PC-3 (cell line): ENCODE data around the gene CACNG1. TPM values are rescaled to one million over a fixed set of nuclear protein-coding genes. Genes with fewer than 3 reads are reported as not detected.

Source experiments
- ATAC-seq: fragments of 200-7000 bp; cut with Tn5 transposase; 2 replicates; pipeline ENCODE4 v1.9.1; 2020; ENCODE audit warnings: mild to moderate bottlenecking, moderate library complexity
- BruUV-seq: library from RNA; stranded (reverse); fragments of 400-500 nt; replicated peaks from 2 replicates; lab custom pipeline; 2021; lab: Mats Ljungman, UMichigan
- CTCF ChIA-PET: fragments of 300-600 bp; sonication (Branson Sonifier 250); formaldehyde crosslinking; loops from one replicate; lab custom pipeline; 2022; ENCODE audit warnings: antibody characterized with exemption; lab: Charles Lee
- POLR2A ChIA-PET: fragments of 300-600 bp; sonication (Branson Sonifier 250); formaldehyde crosslinking; loops from one replicate; lab custom pipeline; 2022; ENCODE audit warnings: antibody characterized with exemption; ENCODE audit not compliant: unreplicated experiment; lab: Charles Lee
- DNase-seq: peaks from one replicate; pipeline ENCODE4 v3.0.0-alpha.2; 2015
- H2AFZ ChIP-seq: fragments of 300-600 bp; sonication (generic); 2 replicates; pipeline ENCODE4 v1.6.0; 2016; ENCODE audit warnings: antibody characterized with exemption, low read length
- H3F3A ChIP-seq: fragments of 300-600 bp; sonication (generic); one replicate; pipeline ENCODE4 v1.6.0; 2017; ENCODE audit warnings: antibody characterized with exemption, low read length, control low read depth, mild to moderate bottlenecking; ENCODE audit not compliant: unreplicated experiment
- H3K27ac ChIP-seq: fragments of 300-600 bp; sonication (generic); 2 replicates; pipeline ENCODE4 v1.5.1; 2016; ENCODE audit warnings: mild to moderate bottlenecking, low read length
- H3K27me3 ChIP-seq: fragments of 300-600 bp; sonication (generic); 2 replicates; pipeline ENCODE4 v1.6.1; 2016; ENCODE audit warnings: low read length, mixed read lengths
- H3K36me3 ChIP-seq: fragments of 300-600 bp; sonication (generic); 2 replicates; pipeline ENCODE4 v1.6.1; 2016; ENCODE audit warnings: low read depth, mixed run types, low read length, mixed read lengths
- H3K4me1 ChIP-seq: fragments of 300-600 bp; sonication (generic); 2 replicates; pipeline ENCODE4 v1.5.1; 2016; ENCODE audit warnings: low read length; ENCODE audit not compliant: insufficient read depth
- H3K4me2 ChIP-seq: fragments of 300-600 bp; sonication (generic); 2 replicates; pipeline ENCODE4 v1.6.0; 2016; ENCODE audit warnings: low read length
- H3K4me3 ChIP-seq: fragments of 300-600 bp; sonication (generic); 2 replicates; pipeline ENCODE4 v1.5.1; 2016; ENCODE audit warnings: mild to moderate bottlenecking, low read length, mixed read lengths
- H3K79me2 ChIP-seq: fragments of 300-600 bp; sonication (generic); 2 replicates; pipeline ENCODE4 v1.6.1; 2017; ENCODE audit warnings: low read length, mixed read lengths
- H3K9ac ChIP-seq: fragments of 300-600 bp; sonication (generic); 2 replicates; pipeline ENCODE4 v1.6.0; 2016; ENCODE audit warnings: mild to moderate bottlenecking, low read length
- H3K9me2 ChIP-seq: fragments of 300-600 bp; sonication (generic); replicated peaks from 2 replicates; pipeline ENCODE4 v1.6.1; 2016; ENCODE audit warnings: mixed run types, low read length, mixed read lengths
- H3K9me3 ChIP-seq: fragments of 300-600 bp; sonication (generic); 2 replicates; pipeline ENCODE4 v1.6.1; 2016; ENCODE audit warnings: low read length, mixed read lengths
- H4K20me1 ChIP-seq: fragments of 300-600 bp; sonication (generic); 2 replicates; pipeline ENCODE4 v1.6.1; 2016; ENCODE audit warnings: low read length, mixed read lengths
- CTCF ChIP-seq: fragments of 300-600 bp; sonication (generic); conservative IDR thresholded peaks from 2 replicates; pipeline ENCODE4 v1.5.1; 2017; ENCODE audit warnings: antibody characterized with exemption, low read depth, mild to moderate bottlenecking, low read length
- EZH2 ChIP-seq: fragments of 300-600 bp; sonication (generic); IDR thresholded peaks from one replicate; pipeline ENCODE4 v1.6.1; 2017; ENCODE audit warnings: antibody characterized with exemption, mild to moderate bottlenecking, low read length; ENCODE audit not compliant: unreplicated experiment
- EZH2phosphoT487 ChIP-seq: fragments of 300-600 bp; sonication (generic); IDR thresholded peaks from 2 replicates; pipeline ENCODE4 v1.6.1; 2018; ENCODE audit warnings: mild to moderate bottlenecking, antibody characterized with exemption, low read length, borderline replicate concordance
- intact Hi-C: fragments of 100-400 bp; cut with micrococcal nuclease; formaldehyde crosslinking; loops from 2 replicates; pipeline ENCODE4 v1.9.0; 2023
- total RNA-seq: library from RNA; depleted of rRNA; stranded (reverse); fragments of >200 nt; gene quantifications from 2 replicates; pipeline ENCODE4 v1.2.3, GENCODE V29; 2014

Gene CACNG1
- total RNA-seq, 1 experiment from 2014 or later, result not detected

- ChIA-PET POLR2A (no interaction called here), CTCF (no interaction called here)
Measured at GRCh38 chr17:67024736-67025135, 19.6 kb upstream of the CACNG1 start.

GRCh38 chr17:67025216-67025792 lies 19.1 kb upstream of the CACNG1 start:
- H3K27ac ChIP-seq, result no peak overlapping the region
- no peaks in the 10 kb centered on the region for H3K27me3 ChIP-seq
- no peaks in the 10 kb centered on the region for H4K20me1 ChIP-seq
- no peak for TF ChIP-seq EZH2
- TF ChIP-seq CTCF, result no peak
- TF ChIP-seq EZH2phosphoT487, result no peak
- H3K4me2 ChIP-seq, result no peak overlapping the region
- BruUV-seq, result no TSS peak
- CTCF ChIA-PET, result no interaction called here
- no peaks in the 10 kb centered on the region for H3K4me1 ChIP-seq
- ATAC-seq (no peak), DNase-seq (no peak)
- H3F3A ChIP-seq, result no peaks in the 10 kb centered on the region
- no peaks in the 10 kb centered on the region for H3K9me3 ChIP-seq
- no peaks in the 10 kb centered on the region for H3K36me3 ChIP-seq
- POLR2A ChIA-PET, result no interaction called here
- H3K9me2 ChIP-seq, result no peaks in the 10 kb centered on the region
- no peak overlapping the region for H3K4me3 ChIP-seq
- H3K9ac ChIP-seq, result no peak overlapping the region
- H2AFZ ChIP-seq, result no peak overlapping the region
- no peaks in the 10 kb centered on the region for H3K79me2 ChIP-seq
- intact Hi-C loops, result no loop called here

More at GRCh38 chr17:67024736-67025135, 19.6 kb upstream of the CACNG1 start:
- no peaks in the 10 kb centered on the region for H3K9me2 ChIP-seq
- DNase-seq, result no peak
- H2AFZ ChIP-seq, result no peak overlapping the region
- TF ChIP-seq CTCF, result no peak
- H3K4me2 ChIP-seq, result no peak overlapping the region
- H3K9ac ChIP-seq, result no peak overlapping the region
- H3F3A ChIP-seq, result no peaks in the 10 kb centered on the region
- ATAC-seq, result no peak
- no peak overlapping the region for H3K27ac ChIP-seq
- no peaks in the 10 kb centered on the region for H3K27me3 ChIP-seq
- H3K9me3 ChIP-seq, result no peaks in the 10 kb centered on the region
- no TSS peak for BruUV-seq
- H3K79me2 ChIP-seq, result no peaks in the 10 kb centered on the region
- intact Hi-C loops, result no loop called here
- H4K20me1 ChIP-seq, result no peaks in the 10 kb centered on the region
- no peaks in the 10 kb centered on the region for H3K36me3 ChIP-seq
- H3K4me1 ChIP-seq, result no peaks in the 10 kb centered on the region
- no peak overlapping the region for H3K4me3 ChIP-seq

GRCh38 chr17:67026341-67026740 lies 18.0 kb upstream of the CACNG1 start:
- no TSS peak for BruUV-seq
- Histone ChIP-seq H3K9me3 (no peaks in the 10 kb centered on the region), H4K20me1 (no peaks in the 10 kb centered on the region), H3F3A (no peaks in the 10 kb centered on the region), H3K4me3 (no peak overlapping the region), H3K36me3 (no peaks in the 10 kb centered on the region), H3K4me2 (no peak overlapping the region), H3K9me2 (no peaks in the 10 kb centered on the region), H3K27ac (no peak overlapping the region), H3K9ac (no peak overlapping the region), H3K27me3 (no peaks in the 10 kb centered on the region), H2AFZ (no peak overlapping the region), H3K79me2 (no peaks in the 10 kb centered on the region), H3K4me1 (no peaks in the 10 kb centered on the region)
- ChIA-PET CTCF (no interaction called here), POLR2A (no interaction called here)
- peak; percentile 53 for ATAC-seq
- DNase-seq, result no peak
- intact Hi-C loops, result no loop called here
- TF ChIP-seq EZH2 (no peak), EZH2phosphoT487 (no peak), CTCF (no peak)
